Fibroblast of lung (primary cell): ENCODE data around the gene POMC.
"Not testable (repeated sequence)": the region's sequence is repeated elsewhere in the genome, so short reads cannot be mapped to it uniquely, and the experiment has no call there.

Source experiments
- EZH2 ChIP-seq: IDR thresholded peaks from 2 replicates; pipeline ENCODE4 v1.5.1; 2012; ENCODE audit warnings: low read length, control low read depth, mild to moderate bottlenecking; ENCODE audit errors: missing control alignments
- TF ChIP-seq, protein P1 (sequence below), 2 donors: IDR thresholded peaks in 1 of 2; conservative IDR thresholded peaks in 1 of 2; 1 replicate in 1 of 2; 2 replicates in 1 of 2; pipeline ENCODE4 v1.5.1; 2011 to 2012; ENCODE audit warnings: low read length in 2 of 2, control low read depth in 1 of 2, inconsistent platforms in 1 of 2, low read depth in 1 of 2, mild to moderate bottlenecking in 1 of 2

- TF ChIP-seq, protein P1, sequence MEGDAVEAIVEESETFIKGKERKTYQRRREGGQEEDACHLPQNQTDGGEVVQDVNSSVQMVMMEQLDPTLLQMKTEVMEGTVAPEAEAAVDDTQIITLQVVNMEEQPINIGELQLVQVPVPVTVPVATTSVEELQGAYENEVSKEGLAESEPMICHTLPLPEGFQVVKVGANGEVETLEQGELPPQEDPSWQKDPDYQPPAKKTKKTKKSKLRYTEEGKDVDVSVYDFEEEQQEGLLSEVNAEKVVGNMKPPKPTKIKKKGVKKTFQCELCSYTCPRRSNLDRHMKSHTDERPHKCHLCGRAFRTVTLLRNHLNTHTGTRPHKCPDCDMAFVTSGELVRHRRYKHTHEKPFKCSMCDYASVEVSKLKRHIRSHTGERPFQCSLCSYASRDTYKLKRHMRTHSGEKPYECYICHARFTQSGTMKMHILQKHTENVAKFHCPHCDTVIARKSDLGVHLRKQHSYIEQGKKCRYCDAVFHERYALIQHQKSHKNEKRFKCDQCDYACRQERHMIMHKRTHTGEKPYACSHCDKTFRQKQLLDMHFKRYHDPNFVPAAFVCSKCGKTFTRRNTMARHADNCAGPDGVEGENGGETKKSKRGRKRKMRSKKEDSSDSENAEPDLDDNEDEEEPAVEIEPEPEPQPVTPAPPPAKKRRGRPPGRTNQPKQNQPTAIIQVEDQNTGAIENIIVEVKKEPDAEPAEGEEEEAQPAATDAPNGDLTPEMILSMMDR (conservative IDR thresholded peaks at IDR 0.05 in 1 of 2, IDR thresholded peaks at IDR 0.05 in 1 of 2; ENCODE audit: low read depth in 1 of 2, low read length in 2 of 2), result not testable (repeated sequence)
- TF ChIP-seq EZH2, result not testable (repeated sequence)
Observed at GRCh38 chr2:25210923-25211322, 42.5 kb upstream of the POMC start.
